ENCODE data around the gene EXTL2.

- TF ChIP-seq POLR2A (IDR thresholded peaks at IDR 0.05), result no peak
- TF ChIP-seq CTCF (IDR thresholded peaks at IDR 0.05), result no peak
- no peak for TF ChIP-seq EP300 (IDR thresholded peaks at IDR 0.05)
These were observed 13.0 kb downstream of the EXTL2 start for GRCh38 chr1:100881687-100882086.
